Panc1 (cell line): Measurements from ENCODE around the gene PVALB. TPM values are rescaled to one million over a fixed set of nuclear protein-coding genes. Genes with fewer than 3 reads are reported as not detected.
A peak's percentile ranks its signal among the peaks of the same experiment; 100 is the strongest.

ENCODE experiments used
- ATAC-seq: fragments of 200-7000 bp; cut with Tn5 transposase; 2 replicates; pipeline ENCODE4 v1.9.1; 2020; ENCODE audit warnings: mild to moderate bottlenecking, moderate library complexity
- BruUV-seq: library from RNA; stranded (reverse); fragments of 400-500 nt; replicated peaks from 2 replicates; lab custom pipeline; 2021; lab: Mats Ljungman, UMichigan
- CTCF ChIA-PET: fragments of 300-600 bp; sonication (Branson Sonifier 250); formaldehyde crosslinking; loops from one replicate; lab custom pipeline; 2022; ENCODE audit warnings: antibody characterized with exemption; lab: Charles Lee
- POLR2A ChIA-PET: fragments of 300-600 bp; sonication (Branson Sonifier 250); formaldehyde crosslinking; loops from one replicate; lab custom pipeline; 2022; ENCODE audit warnings: antibody characterized with exemption; lab: Charles Lee
- DNase-seq: peaks from one replicate; pipeline ENCODE4 v3.0.0-alpha.2; 2010; ENCODE audit warnings: low read depth, low spot score
- H3K27ac ChIP-seq: 2 replicates; pipeline ENCODE4 v1.5.1; 2011; ENCODE audit warnings: mild to moderate bottlenecking, low read length, inconsistent platforms
- H3K27me3 ChIP-seq: fragments of 200-500 bp; sonication (Bioruptor generic); 2 replicates; pipeline ENCODE4 v1.6.0; 2014; ENCODE audit warnings: low read length, inconsistent platforms; ENCODE audit not compliant: control insufficient read depth, insufficient read depth
- H3K36me3 ChIP-seq: fragments of 200-500 bp; sonication (Bioruptor generic); 2 replicates; pipeline ENCODE4 v1.5.1; 2014; ENCODE audit warnings: inconsistent platforms, mild to moderate bottlenecking, low read length, moderate library complexity; ENCODE audit not compliant: control insufficient read depth, insufficient read depth
- H3K4me1 ChIP-seq: 2 replicates; pipeline ENCODE4 v1.5.1; 2011; ENCODE audit warnings: inconsistent platforms, mild to moderate bottlenecking, low read length, moderate library complexity; ENCODE audit not compliant: control insufficient read depth, insufficient read depth
- H3K4me3 ChIP-seq, 2 experiments: 2 replicates each; pipeline ENCODE4 v1.5.1; 2011 to 2012; ENCODE audit warnings: low read depth in 2 of 2, low read length in 2 of 2, mild to moderate bottlenecking in 2 of 2, inconsistent platforms in 1 of 2, moderate library complexity in 1 of 2
- H3K9me3 ChIP-seq: fragments of 200-500 bp; sonication (Bioruptor generic); 2 replicates; pipeline ENCODE4 v1.5.1; 2014; ENCODE audit warnings: low read depth, mild to moderate bottlenecking, inconsistent platforms, low read length, moderate library complexity; ENCODE audit not compliant: control insufficient read depth, insufficient read depth
- CTCF ChIP-seq: fragments of 450-650 bp; IDR thresholded peaks from 2 replicates; pipeline ENCODE4 v1.5.1; 2017; ENCODE audit warnings: mild to moderate bottlenecking
- POLR2AphosphoS5 ChIP-seq: IDR thresholded peaks from 2 replicates; pipeline ENCODE4 v1.6.1; 2012; ENCODE audit warnings: mild to moderate bottlenecking, low read depth, low read length, moderate library complexity
- REST ChIP-seq, 2 experiments: IDR thresholded peaks; 2 replicates each; pipeline ENCODE4 v1.6.1; 2011 to 2012; ENCODE audit warnings: low read depth in 2 of 2, control low read depth in 1 of 2, low read length in 1 of 2, mild to moderate bottlenecking in 1 of 2, moderate library complexity in 1 of 2; ENCODE audit not compliant: insufficient read depth in 1 of 2
- SIN3A ChIP-seq: IDR thresholded peaks from 2 replicates; pipeline ENCODE4 v1.6.1; 2012; ENCODE audit warnings: low read depth, mild to moderate bottlenecking, low read length, moderate library complexity, borderline replicate concordance; ENCODE audit not compliant: insufficient read depth
- TCF7L2 ChIP-seq: IDR thresholded peaks from 2 replicates; pipeline ENCODE4 v1.6.1; 2011; ENCODE audit warnings: mild to moderate bottlenecking, low read depth, low read length, inconsistent platforms
- in situ Hi-C: cut with HindIII; loops from 2 replicates; pipeline ENCODE4 v1.10.0; 2016; ENCODE audit warnings: low sequenced_read_pairs, low pct_unique_long_range_greater_than_20kb
- intact Hi-C: fragments of 100-400 bp; cut with micrococcal nuclease; formaldehyde crosslinking; loops from one replicate; pipeline ENCODE4 v1.10.0; 2022; ENCODE audit not compliant: unreplicated experiment
- total RNA-seq: library from RNA; stranded (reverse); gene quantifications from one replicate; pipeline ENCODE4 v1.2.1, GENCODE V29; 2021; ENCODE audit not compliant: unreplicated experiment

PVALB gene
- total RNA-seq, 1 experiment from 2014 or later: not detected

GRCh38 chr22:36853407-36854099 is 36.7 kb upstream of the PVALB start:
- ChIA-PET CTCF (no interaction called here), POLR2A (no interaction called here)
- H3K36me3 ChIP-seq: no peaks in the 10 kb centered on the region
- H3K27me3 ChIP-seq: no peaks in the 10 kb centered on the region
- no peaks in the 10 kb centered on the region for H3K4me1 ChIP-seq
- BruUV-seq: no TSS peak
- H3K27ac ChIP-seq: no peak overlapping the region
- in situ Hi-C loops: no loop called here
- TF ChIP-seq SIN3A (no peak), REST (IDR thresholded peaks at IDR 0.05; ENCODE audit: insufficient read depth in 1 of 2, low read depth in 2 of 2, low read length in 1 of 2) (no peak), TCF7L2 (no peak), CTCF (peak; percentile 75)
- H3K4me3 ChIP-seq: no peak overlapping the region
- ATAC-seq (no peak), DNase-seq (no peak)
- no peaks in the 10 kb centered on the region for H3K9me3 ChIP-seq
- intact Hi-C loops: loop anchor here (5.0 kb wide), 1 partner anchor 124 kb away; no protein-coding TSS in a partner anchor

- POLR2A ChIA-PET: interaction anchor here (0.6 kb wide), 1 partner anchor 1095 kb away, joined by 4 read pairs; no protein-coding TSS in a partner anchor
- Histone ChIP-seq H3K9me3 (no peaks in the 10 kb centered on the region), H3K36me3 (no peaks in the 10 kb centered on the region), H3K27ac (no peak overlapping the region), H3K27me3 (no peaks in the 10 kb centered on the region), H3K4me1 (no peaks in the 10 kb centered on the region), H3K4me3 (no peak overlapping the region)
- TF ChIP-seq SIN3A: no peak
- TF ChIP-seq POLR2AphosphoS5: no peak
- TF ChIP-seq REST (IDR thresholded peaks at IDR 0.05; ENCODE audit: insufficient read depth in 1 of 2, low read depth in 2 of 2, low read length in 1 of 2): no peak
- no peak for TF ChIP-seq CTCF
- no peak for TF ChIP-seq TCF7L2
- in situ Hi-C loops (no loop called here), intact Hi-C loops (loop anchor here (5.0 kb wide), 1 partner anchor 125 kb away; no protein-coding TSS in a partner anchor)
- ATAC-seq: no peak
- DNase-seq: no peak
- no TSS peak for BruUV-seq
- CTCF ChIA-PET: interaction anchor here (0.8 kb wide), 1 partner anchor 10 kb away, joined by 3 read pairs; no protein-coding TSS in a partner anchor
Measured at GRCh38 chr22:36852056-36852973, 35.5 kb upstream of the PVALB start.
